Measurements from ENCODE around the gene TSHR. TPM values are rescaled to one million over a fixed set of nuclear protein-coding genes. Genes with fewer than 3 reads are reported as not detected.

TSHR gene
- total and polyA plus RNA-seq, 2 experiments from 2014 or later: 0.83 TPM; not detected in 1

GRCh38 chr14:81153187-81153586 lies 197.8 kb downstream of the TSHR start:
- H2AFZ ChIP-seq: no peak overlapping the region
- H3K27ac ChIP-seq: no peak overlapping the region
- no peak for DNase-seq (ENCODE audit: low spot score)
- WGBS (ENCODE audit: low lambda C conversion rate, missing lambda C conversion rate): 71% methylated on average over 1 of the region's 1 CpG
- no peaks in the 10 kb centered on the region for H3K79me2 ChIP-seq
- H3K9me3 ChIP-seq (ENCODE audit: low read depth): no peaks in the 10 kb centered on the region
- H3K9me2 ChIP-seq (replicated peaks; ENCODE audit: insufficient read depth): no peaks in the 10 kb centered on the region
- no peak overlapping the region for H3K4me2 ChIP-seq
- H3K4me3 ChIP-seq: no peak overlapping the region
- no peak for TF ChIP-seq CTCF (IDR thresholded peaks at IDR 0.05; ENCODE audit: poor library complexity)
- H3K4me1 ChIP-seq (ENCODE audit: insufficient read depth): no peaks in the 10 kb centered on the region
- H3K27me3 ChIP-seq: no peaks in the 10 kb centered on the region
- no peaks in the 10 kb centered on the region for H4K20me1 ChIP-seq (ENCODE audit: insufficient read depth, poor library complexity, severe bottlenecking)
- no peaks in the 10 kb centered on the region for H3K36me3 ChIP-seq (replicated peaks; ENCODE audit: insufficient read depth, low read depth)

- DNase-seq (ENCODE audit: low spot score): no peak
- H3K4me3 ChIP-seq: no peak overlapping the region
- H3K27me3 ChIP-seq: no peaks in the 10 kb centered on the region
- no peaks in the 10 kb centered on the region for H4K20me1 ChIP-seq (ENCODE audit: insufficient read depth, poor library complexity, severe bottlenecking)
- no peak overlapping the region for H2AFZ ChIP-seq
- H3K4me1 ChIP-seq (ENCODE audit: insufficient read depth): no peaks in the 10 kb centered on the region
- H3K27ac ChIP-seq: no peak overlapping the region
- TF ChIP-seq EZH2phosphoT487 (IDR thresholded peaks at IDR 0.05; ENCODE audit: low read depth, severe bottlenecking, unreplicated experiment) (no peak), EZH2 (IDR thresholded peaks at IDR 0.05; ENCODE audit: borderline replicate concordance) (no peak), CTCF (IDR thresholded peaks at IDR 0.05; ENCODE audit: poor library complexity) (no peak)
- H3K79me2 ChIP-seq: no peaks in the 10 kb centered on the region
- H3K9me3 ChIP-seq (ENCODE audit: low read depth): no peaks in the 10 kb centered on the region
- H3K9me2 ChIP-seq (replicated peaks; ENCODE audit: insufficient read depth): no peaks in the 10 kb centered on the region
- 92% methylated on average over 1 of the region's 1 CpG for WGBS (ENCODE audit: low lambda C conversion rate, missing lambda C conversion rate)
- H3K36me3 ChIP-seq (replicated peaks; ENCODE audit: insufficient read depth, low read depth): no peaks in the 10 kb centered on the region
- H3K4me2 ChIP-seq: no peak overlapping the region
Measured at GRCh38 chr14:81157431-81157830, 202.0 kb downstream of the TSHR start.

GRCh38 chr14:81161088-81161487 lies 205.7 kb downstream of the TSHR start:
- TF ChIP-seq CTCF (IDR thresholded peaks at IDR 0.05; ENCODE audit: poor library complexity) (no peak), EZH2 (IDR thresholded peaks at IDR 0.05; ENCODE audit: borderline replicate concordance) (no peak), EZH2phosphoT487 (IDR thresholded peaks at IDR 0.05; ENCODE audit: low read depth, severe bottlenecking, unreplicated experiment) (no peak)
- H3K9me2 ChIP-seq (replicated peaks; ENCODE audit: insufficient read depth): no peaks in the 10 kb centered on the region
- 87% methylated on average over 7 of the region's 7 CpGs for WGBS (ENCODE audit: low lambda C conversion rate, missing lambda C conversion rate)
- no peaks in the 10 kb centered on the region for H4K20me1 ChIP-seq (ENCODE audit: insufficient read depth, poor library complexity, severe bottlenecking)
- no peaks in the 10 kb centered on the region for H3K36me3 ChIP-seq (replicated peaks; ENCODE audit: insufficient read depth, low read depth)
- H3K27ac ChIP-seq: no peak overlapping the region
- no peaks in the 10 kb centered on the region for H3K79me2 ChIP-seq
- H3K4me3 ChIP-seq: no peak overlapping the region
- DNase-seq (ENCODE audit: low spot score): no peak
- no peaks in the 10 kb centered on the region for H3K9me3 ChIP-seq (ENCODE audit: low read depth)
- no peaks in the 10 kb centered on the region for H3K4me1 ChIP-seq (ENCODE audit: insufficient read depth)
- H3K27me3 ChIP-seq: no peaks in the 10 kb centered on the region
- no peak overlapping the region for H3K4me2 ChIP-seq
- no peak overlapping the region for H2AFZ ChIP-seq

- TF ChIP-seq EZH2 (IDR thresholded peaks at IDR 0.05; ENCODE audit: borderline replicate concordance): no peak
- no peak for TF ChIP-seq CTCF (IDR thresholded peaks at IDR 0.05; ENCODE audit: poor library complexity)
- TF ChIP-seq EZH2phosphoT487 (IDR thresholded peaks at IDR 0.05; ENCODE audit: low read depth, severe bottlenecking, unreplicated experiment): no peak
- H4K20me1 ChIP-seq (ENCODE audit: insufficient read depth, poor library complexity, severe bottlenecking): no peaks in the 10 kb centered on the region
- no peaks in the 10 kb centered on the region for H3K79me2 ChIP-seq
- H3K9me2 ChIP-seq (replicated peaks; ENCODE audit: insufficient read depth): no peaks in the 10 kb centered on the region
- H3K27me3 ChIP-seq: no peaks in the 10 kb centered on the region
- no peak overlapping the region for H2AFZ ChIP-seq
- H3K4me3 ChIP-seq: no peak overlapping the region
- no peaks in the 10 kb centered on the region for H3K9me3 ChIP-seq (ENCODE audit: low read depth)
- H3K4me2 ChIP-seq: no peak overlapping the region
- no peaks in the 10 kb centered on the region for H3K4me1 ChIP-seq (ENCODE audit: insufficient read depth)
- no peaks in the 10 kb centered on the region for H3K36me3 ChIP-seq (replicated peaks; ENCODE audit: insufficient read depth, low read depth)
- no peak for DNase-seq (ENCODE audit: low spot score)
- WGBS (ENCODE audit: low lambda C conversion rate, missing lambda C conversion rate): 56% methylated on average over 1 of the region's 1 CpG
- no peak overlapping the region for H3K27ac ChIP-seq
Measured at GRCh38 chr14:81161749-81162148, 206.3 kb downstream of the TSHR start.
